Keratinocyte (primary cell): Measurements from ENCODE around the gene PSMF1. TPM values are rescaled to one million over a fixed set of nuclear protein-coding genes. Genes with fewer than 3 reads are reported as not detected.

Source experiments
- DNase-seq: peaks from one replicate; pipeline ENCODE4 v3.0.0-alpha.2; 2011; ENCODE audit warnings: low read depth, missing footprints, low spot score
- FAIRE-seq: peaks from 2 replicates; lab custom pipeline; 2011; peaks lifted over from hg19 to GRCh38; lab: Jason Lieb, UNC
- H2AFZ ChIP-seq: 2 replicates; pipeline ENCODE4 v1.6.0; 2012; ENCODE audit warnings: low read length, control low read depth, inconsistent platforms; ENCODE audit not compliant: control insufficient read depth
- H3K27ac ChIP-seq: 2 replicates; pipeline ENCODE4 v1.5.1; 2011; ENCODE audit warnings: low read length; ENCODE audit not compliant: control insufficient read depth, insufficient read depth
- H3K27me3 ChIP-seq: 3 replicates; pipeline ENCODE4 v1.6.0; 2011; ENCODE audit warnings: low read length; ENCODE audit not compliant: control insufficient read depth, insufficient read depth; ENCODE audit errors: extremely low read depth
- H3K36me3 ChIP-seq, 2 experiments: 2 replicates in 1 of 2; 3 replicates in 1 of 2; pipeline ENCODE4 v1.5.1; 2011; ENCODE audit warnings: low read length in 2 of 2, mild to moderate bottlenecking in 1 of 2; ENCODE audit not compliant: control insufficient read depth in 2 of 2, insufficient read depth in 2 of 2; ENCODE audit errors: extremely low read depth in 1 of 2
- H3K4me1 ChIP-seq: 3 replicates; pipeline ENCODE4 v1.5.1; 2011; ENCODE audit warnings: low read length; ENCODE audit not compliant: control insufficient read depth, insufficient read depth; ENCODE audit errors: extremely low read depth
- H3K4me2 ChIP-seq: 3 replicates; pipeline ENCODE4 v1.6.0; 2011; ENCODE audit warnings: low read depth, low read length; ENCODE audit not compliant: control insufficient read depth, insufficient read depth; ENCODE audit errors: extremely low read depth
- H3K4me3 ChIP-seq, 3 experiments: fragments of 200-600 bp in 1 of 3; sonication (generic) in 1 of 3; 2 replicates in 2 of 3; 3 replicates in 1 of 3; pipeline ENCODE4 v1.5.1; 2011 to 2016; ENCODE audit warnings: low read length in 3 of 3, mild to moderate bottlenecking in 3 of 3, control low read depth in 2 of 3, inconsistent platforms in 1 of 3, low read depth in 1 of 3, mixed read lengths in 1 of 3, mixed run types in 1 of 3, moderate library complexity in 1 of 3; ENCODE audit not compliant: control insufficient read depth in 2 of 3, insufficient read depth in 2 of 3; ENCODE audit errors: extremely low read depth in 1 of 3
- H3K79me2 ChIP-seq: 2 replicates; pipeline ENCODE4 v1.6.0; 2012; ENCODE audit warnings: low read length; ENCODE audit not compliant: control insufficient read depth, insufficient read depth
- H3K9ac ChIP-seq: 3 replicates; pipeline ENCODE4 v1.6.0; 2011; ENCODE audit warnings: low read length; ENCODE audit not compliant: control insufficient read depth, insufficient read depth; ENCODE audit errors: extremely low read depth
- H3K9me1 ChIP-seq: 3 replicates; pipeline ENCODE4 v1.6.0; 2011; ENCODE audit warnings: low read length; ENCODE audit not compliant: control insufficient read depth, insufficient read depth; ENCODE audit errors: extremely low read depth
- H3K9me3 ChIP-seq: 2 replicates; pipeline ENCODE4 v1.5.1; 2012; ENCODE audit warnings: low read depth, low read length; ENCODE audit not compliant: control insufficient read depth
- H4K20me1 ChIP-seq: 3 replicates; pipeline ENCODE4 v1.6.0; 2011; ENCODE audit warnings: low read length; ENCODE audit not compliant: control insufficient read depth, insufficient read depth; ENCODE audit errors: extremely low read depth
- CTCF ChIP-seq, 3 experiments: IDR thresholded peaks in 1 of 3; conservative IDR thresholded peaks in 1 of 3; optimal IDR thresholded peaks in 1 of 3; 2 replicates in 2 of 3; 3 replicates in 1 of 3; pipeline versions ENCODE3 to v1.5.1; 2011; ENCODE audit warnings: low read length in 3 of 3, mild to moderate bottlenecking in 3 of 3, moderate library complexity in 2 of 3, control low read depth in 1 of 3, inconsistent platforms in 1 of 3; ENCODE audit not compliant: insufficient read depth in 2 of 3; ENCODE audit errors: extremely low read depth in 1 of 3
- EZH2 ChIP-seq: IDR thresholded peaks from one replicate; pipeline ENCODE4 v1.6.1; 2012; ENCODE audit warnings: inconsistent platforms, mild to moderate bottlenecking, low read length, moderate library complexity
- dilution Hi-C: fragments of 300-500 bp; cut with MboI; formaldehyde crosslinking; loops from one replicate; pipeline ENCODE4 v1.7.0; 2020; ENCODE audit warnings: low sequenced_read_pairs; ENCODE audit not compliant: extremely low pct_ligation_motif_present
- polyA plus RNA-seq, 5 experiments: library from polyadenylated mRNA; depleted of rRNA in 3 of 5; stranded (reverse) in 3 of 5; stranded (forward) in 1 of 5; unstranded in 1 of 5; fragments of >200 nt; gene quantifications; 1 replicate in 1 of 5; 2 replicates in 3 of 5; 3 replicates in 1 of 5; pipeline versions ENCODE4 v1.2.1 to v1.2.3, GENCODE V29; 2011 to 2012; ENCODE audit warnings: missing spikeins in 2 of 5, low read depth in 1 of 5, low replicate concordance in 1 of 5

PSMF1 gene
- polyA plus RNA-seq, 1 donor (not counting 4 experiments of a cell fraction or from before 2014, with no cell fraction given): 58.5 TPM

GRCh38 chr20:1134355-1134754 is 16.0 kb downstream of the PSMF1 start:
- Histone ChIP-seq H3K9me1 (no peaks in the 10 kb centered on the region), H3K4me1 (no peaks in the 10 kb centered on the region), H2AFZ (no peak overlapping the region), H3K9me3 (no peaks in the 10 kb centered on the region), H4K20me1 (no peaks in the 10 kb centered on the region), H3K4me2 (no peak overlapping the region), H3K9ac (no peak overlapping the region), H3K4me3 (no peak overlapping the region), H3K27ac (no peak overlapping the region), H3K27me3 (no peaks in the 10 kb centered on the region), H3K79me2 (peaks cover 38% of the 10 kb centered on the region), H3K36me3 (peaks cover 26 to 29% of the 10 kb centered on the region in 2 experiments)
- TF ChIP-seq EZH2 (no peak), CTCF (optimal IDR thresholded peaks at IDR 0.05 in 1 of 3, IDR thresholded peaks at IDR 0.05 in 1 of 3, conservative IDR thresholded peaks at IDR 0.05 in 1 of 3; ENCODE audit: extremely low read depth in 1 of 3, insufficient read depth in 2 of 3, low read length in 3 of 3) (no peak)
- no peak for DNase-seq
- dilution Hi-C loops: no loop called here
- no peak for FAIRE-seq

GRCh38 chr20:1134836-1135235 is 16.4 kb downstream of the PSMF1 start:
- peaks cover 26 to 29% of the 10 kb centered on the region in 2 experiments for H3K36me3 ChIP-seq
- no peaks in the 10 kb centered on the region for H4K20me1 ChIP-seq

More at GRCh38 chr20:1134836-1135235, 16.4 kb downstream of the PSMF1 start:
- H3K9me1 ChIP-seq: no peaks in the 10 kb centered on the region
- FAIRE-seq: no peak
- no peak overlapping the region for H3K27ac ChIP-seq
- no peak overlapping the region for H3K9ac ChIP-seq
- no peaks in the 10 kb centered on the region for H3K4me1 ChIP-seq
- H3K4me3 ChIP-seq: no peak overlapping the region
- no peaks in the 10 kb centered on the region for H3K27me3 ChIP-seq
- no peak for DNase-seq
- no peak for TF ChIP-seq CTCF (optimal IDR thresholded peaks at IDR 0.05 in 1 of 3, IDR thresholded peaks at IDR 0.05 in 1 of 3, conservative IDR thresholded peaks at IDR 0.05 in 1 of 3; ENCODE audit: extremely low read depth in 1 of 3, insufficient read depth in 2 of 3, low read length in 3 of 3)
- TF ChIP-seq EZH2: no peak
- H3K4me2 ChIP-seq: no peak overlapping the region
- no peak overlapping the region for H2AFZ ChIP-seq
- dilution Hi-C loops: no loop called here
- H3K9me3 ChIP-seq: no peaks in the 10 kb centered on the region
- H3K79me2 ChIP-seq: peaks cover 38% of the 10 kb centered on the region
